HepG2 (cell line): ENCODE results near the gene AIP. TPM values are rescaled to one million over a fixed set of nuclear protein-coding genes. Genes with fewer than 3 reads are reported as not detected.
A peak's percentile ranks its signal among the peaks of the same experiment; 100 is the strongest.

Experiments
- CHCHD3 ChIP-seq: sonication (generic); formaldehyde crosslinking; IDR thresholded peaks from 2 replicates; pipeline ENCODE4 v1.8.0; 2022; ENCODE audit warnings: mild to moderate bottlenecking, missing genetic modification reagents, moderate library complexity
- IKZF5 ChIP-seq: IDR thresholded peaks from 2 replicates; pipeline ENCODE4 v1.6.1; 2018; ENCODE audit warnings: missing genetic modification reagents, mild to moderate bottlenecking, missing compliant biosample characterization
- MED8 ChIP-seq: sonication (generic); formaldehyde crosslinking; IDR thresholded peaks from 2 replicates; pipeline ENCODE4 v1.8.1; 2023; ENCODE audit warnings: mild to moderate bottlenecking, missing genetic modification reagents; ENCODE audit not compliant: insufficient replicate concordance
- MEF2D ChIP-seq: sonication (generic); formaldehyde crosslinking; IDR thresholded peaks from 2 replicates; pipeline ENCODE4 v1.5.1; 2020; ENCODE audit warnings: mild to moderate bottlenecking, missing genetic modification reagents
- PRPF4 ChIP-seq: fragments of 200-400 bp; formaldehyde crosslinking; IDR thresholded peaks from 2 replicates; pipeline ENCODE4 v1.6.1; 2016; ENCODE audit warnings: low read length, low read depth; ENCODE audit not compliant: poor library complexity, severe bottlenecking
- RBM39 ChIP-seq: fragments of 200-400 bp; formaldehyde crosslinking; IDR thresholded peaks from one replicate; pipeline ENCODE4 v1.6.1; 2018; ENCODE audit warnings: antibody characterized with exemption, mild to moderate bottlenecking, low read depth, low read length; ENCODE audit not compliant: poor library complexity, severe bottlenecking
- SP1 ChIP-seq, 2 experiments: fragments of 450-650 bp in 1 of 2; sonication (generic) in 1 of 2; formaldehyde crosslinking in 1 of 2; IDR thresholded peaks; 2 replicates each; pipeline versions ENCODE4 v1.4.0 to v1.6.1; 2016 to 2020; ENCODE audit warnings: missing genetic modification reagents in 1 of 2
- WIZ ChIP-seq: sonication (generic); formaldehyde crosslinking; IDR thresholded peaks from 2 replicates; pipeline ENCODE4 v1.5.1; 2020; ENCODE audit warnings: mild to moderate bottlenecking, missing genetic modification reagents
- ZBTB10 ChIP-seq: sonication (generic); formaldehyde crosslinking; IDR thresholded peaks from 2 replicates; pipeline ENCODE4 v1.4.0; 2020; ENCODE audit warnings: missing genetic modification reagents, borderline replicate concordance
- ZHX2 ChIP-seq, 2 experiments: sonication (generic) in 1 of 2; formaldehyde crosslinking in 1 of 2; IDR thresholded peaks; 2 replicates each; pipeline versions ENCODE4 v1.6.1 to v1.9.0; 2014 to 2022; ENCODE audit warnings: antibody characterized with exemption in 1 of 2, borderline replicate concordance in 1 of 2, inconsistent platforms in 1 of 2, low read depth in 1 of 2, missing genetic modification reagents in 1 of 2
- ZNF350 ChIP-seq: sonication (generic); formaldehyde crosslinking; IDR thresholded peaks from 2 replicates; pipeline ENCODE4 v1.4.0; 2020; ENCODE audit warnings: mild to moderate bottlenecking, low read depth, missing genetic modification reagents, borderline replicate concordance
- ZNF367 ChIP-seq: sonication (generic); formaldehyde crosslinking; IDR thresholded peaks from 2 replicates; pipeline ENCODE4 v1.4.0; 2020; ENCODE audit warnings: missing genetic modification reagents, borderline replicate concordance
- ZNF576 ChIP-seq: sonication (generic); formaldehyde crosslinking; IDR thresholded peaks from 2 replicates; pipeline ENCODE4 v1.4.0; 2020; ENCODE audit warnings: mild to moderate bottlenecking, missing genetic modification reagents
- ZNF605 ChIP-seq: sonication (generic); formaldehyde crosslinking; IDR thresholded peaks from 2 replicates; pipeline ENCODE4 v1.8.0; 2022; ENCODE audit warnings: mild to moderate bottlenecking, missing genetic modification reagents
- ZNF691 ChIP-seq: sonication (generic); formaldehyde crosslinking; IDR thresholded peaks from 2 replicates; pipeline ENCODE4 v1.4.0; 2020; ENCODE audit warnings: missing genetic modification reagents, low read depth, mild to moderate bottlenecking, borderline replicate concordance
- ZNF761 ChIP-seq: sonication (generic); formaldehyde crosslinking; conservative IDR thresholded peaks from 2 replicates; pipeline ENCODE4 v1.4.0; 2020; ENCODE audit warnings: mild to moderate bottlenecking, missing genetic modification reagents
- polyA plus RNA-seq, 8 experiments: library from polyadenylated mRNA; depleted of rRNA in 3 of 8; stranded (reverse) in 7 of 8; unstranded in 1 of 8; fragments of >200 nt; fragmentation: Illumina TruSeq in 4 of 8; extraction: Trizol in 4 of 8; gene quantifications; 2 replicates each; pipeline versions ENCODE4 v1.2.1 to v1.2.3, GENCODE V29; 2011 to 2016; ENCODE audit warnings: low read depth in 4 of 8, missing spikeins in 1 of 8, mixed read lengths in 1 of 8; ENCODE audit not compliant: insufficient read depth in 1 of 8
- total RNA-seq, 5 experiments: library from RNA; depleted of rRNA; stranded (reverse); fragments of >200 nt; fragmentation: Illumina TruSeq; extraction: Trizol; gene quantifications; 2 replicates each; pipeline ENCODE4 v1.2.3, GENCODE V29; 2016; ENCODE audit warnings: low read depth in 1 of 5

AIP gene
- total and polyA plus RNA-seq, 2 of the 13 experiments (the other 11 are each of a cell fraction or from before 2014, with no cell fraction given) = 51.8 to 110 TPM

- TF ChIP-seq WIZ (CRISPR knock-in tag) (no peak), MED8 (CRISPR knock-in tag) (no peak), PRPF4 (no peak), ZHX2 (IDR thresholded peaks at IDR 0.05; ENCODE audit: low read depth) (no peak; the same call in 1 of the 2 replicates), ZHX2 (CRISPR knock-in tag; IDR thresholded peaks at IDR 0.05; ENCODE audit: borderline replicate concordance) (no peak), ZNF367 (CRISPR knock-in tag) (no peak), ZNF605 (peak; percentile 83), SP1 (IDR thresholded peaks at IDR 0.05) (no peak), SP1 (CRISPR knock-in tag; IDR thresholded peaks at IDR 0.05) (peak; percentile 100), MEF2D (CRISPR knock-in tag) (no peak), ZNF350 (CRISPR knock-in tag) (peak; percentile 57), IKZF5 (CRISPR knock-in tag) (no peak), CHCHD3 (CRISPR knock-in tag) (peak; percentile 15; the same call in 1 of the 2 replicates), ZNF691 (peak; percentile 88; the same call in 1 of the 2 replicates), ZNF761 (peak; percentile 72; the same call in 1 of the 2 replicates), ZBTB10 (no peak; the same call in 1 of the 2 replicates), ZNF576 (CRISPR knock-in tag) (no peak), RBM39 (no peak)
Measured at GRCh38 chr11:67468759-67469507, 13.9 kb upstream of the AIP start, which contains the start of gene TMEM134 (continued).
